Measurements from ENCODE around the gene IPPK.

Gene IPPK

GRCh38 chr9:92610470-92611420, 59.2 kb downstream of the IPPK start:
- DNase-seq (ENCODE audit: low read depth): peak; percentile 39
- TF ChIP-seq CTCF (IDR thresholded peaks at IDR 0.05; ENCODE audit: control insufficient read depth, insufficient read depth, low read depth, low read length, missing control alignments): no peak

GRCh38 chr9:92608909-92609445, 61.0 kb downstream of the IPPK start:
- no peak for TF ChIP-seq CTCF (IDR thresholded peaks at IDR 0.05; ENCODE audit: control insufficient read depth, insufficient read depth, low read depth, low read length, missing control alignments)
- no peak for DNase-seq (ENCODE audit: low read depth)
- no peak overlapping the region for H3K4me3 ChIP-seq (ENCODE audit: control insufficient read depth, low read depth, low read length)

More at GRCh38 chr9:92610470-92611420, 59.2 kb downstream of the IPPK start:
- H3K4me3 ChIP-seq (ENCODE audit: control insufficient read depth, low read depth, low read length): no peak overlapping the region

GRCh38 chr9:92608241-92608908, 61.6 kb downstream of the IPPK start:
- H3K4me3 ChIP-seq (ENCODE audit: control insufficient read depth, low read depth, low read length): no peak overlapping the region
- no peak for DNase-seq (ENCODE audit: low read depth)
- TF ChIP-seq CTCF (IDR thresholded peaks at IDR 0.05; ENCODE audit: control insufficient read depth, insufficient read depth, low read depth, low read length, missing control alignments): no peak

GRCh38 chr9:92607773-92608172, 62.2 kb downstream of the IPPK start:
- no peak for TF ChIP-seq CTCF (IDR thresholded peaks at IDR 0.05; ENCODE audit: control insufficient read depth, insufficient read depth, low read depth, low read length, missing control alignments)
- DNase-seq (ENCODE audit: low read depth): peak; percentile 46
- H3K4me3 ChIP-seq (ENCODE audit: control insufficient read depth, low read depth, low read length): no peak overlapping the region

GRCh38 chr9:92607088-92607487, 62.8 kb downstream of the IPPK start:
- H3K4me3 ChIP-seq (ENCODE audit: control insufficient read depth, low read depth, low read length): no peak overlapping the region
- no peak for TF ChIP-seq CTCF (IDR thresholded peaks at IDR 0.05; ENCODE audit: control insufficient read depth, insufficient read depth, low read depth, low read length, missing control alignments)
- no peak for DNase-seq (ENCODE audit: low read depth)

- TF ChIP-seq CTCF (IDR thresholded peaks at IDR 0.05; ENCODE audit: control insufficient read depth, insufficient read depth, low read depth, low read length, missing control alignments): no peak
- no peak overlapping the region for H3K4me3 ChIP-seq (ENCODE audit: control insufficient read depth, low read depth, low read length)
- DNase-seq (ENCODE audit: low read depth): no peak
Measured at GRCh38 chr9:92605224-92605623, 64.7 kb downstream of the IPPK start.

Data from AG09309 (cell line).